VCaP (cell line): ENCODE data around the gene LPIN1.

Experiments used
- H3K27ac ChIP-seq: fragments of 450-650 bp; 2 replicates; pipeline ENCODE4 v1.5.1; 2017
- CTCF ChIP-seq: fragments of 450-650 bp; conservative IDR thresholded peaks from 2 replicates; pipeline ENCODE4 v1.5.1; 2017; ENCODE audit warnings: mild to moderate bottlenecking, moderate library complexity

LPIN1 gene

GRCh38 chr2:11784280-11784679, 37.8 kb downstream of the LPIN1 start:
- TF ChIP-seq CTCF: no peak
- H3K27ac ChIP-seq: no peak overlapping the region

DNA sequence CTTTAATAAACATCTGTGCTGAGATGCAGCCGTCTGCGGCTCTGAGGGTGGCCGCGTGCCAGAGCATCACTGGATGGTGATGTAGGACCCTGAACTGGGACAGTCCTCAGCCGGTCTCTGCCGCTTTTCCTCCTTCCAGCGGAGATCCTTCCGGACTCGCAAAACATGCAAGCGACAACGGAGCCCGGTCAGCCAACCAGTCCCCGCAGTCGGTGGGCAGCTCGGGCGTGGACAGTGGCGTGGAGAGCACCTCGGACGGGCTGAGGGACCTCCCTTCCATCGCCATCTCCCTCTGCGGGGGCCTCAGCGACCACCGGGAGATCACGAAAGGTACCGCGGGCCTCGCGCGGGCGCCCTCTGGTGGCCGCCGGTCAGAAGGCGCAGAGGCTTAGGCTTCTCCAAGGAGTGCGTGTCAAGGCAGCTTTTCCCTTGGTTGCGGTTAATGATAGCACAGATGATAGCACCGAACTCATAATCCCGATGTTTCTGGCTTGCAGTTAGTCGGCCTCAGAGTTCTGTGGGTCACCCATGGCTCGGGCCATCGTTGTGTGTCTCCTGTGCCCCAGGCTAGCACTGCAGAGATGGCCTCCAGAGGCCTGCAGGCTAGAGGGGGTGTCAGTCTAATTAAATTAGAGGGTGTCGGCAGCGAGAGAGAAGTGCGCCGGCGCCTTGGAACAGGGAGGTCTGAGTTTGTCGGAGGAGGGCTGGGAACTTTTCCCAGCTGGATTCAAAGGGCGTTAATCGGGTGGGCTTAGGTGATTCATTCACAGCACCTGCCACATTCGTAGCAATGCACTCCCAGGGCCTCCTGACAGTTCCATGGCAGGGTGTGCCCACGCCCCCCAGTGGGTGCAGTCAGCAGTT, 38.5 kb downstream of the LPIN1 start:
- TF ChIP-seq CTCF: peak; percentile 94
- H3K27ac ChIP-seq: no peak overlapping the region

- TF ChIP-seq CTCF: no peak
- no peak overlapping the region for H3K27ac ChIP-seq
These were observed 39.1 kb downstream of the LPIN1 start for GRCh38 chr2:11785611-11785940.

- TF ChIP-seq CTCF: no peak
- no peak overlapping the region for H3K27ac ChIP-seq
These were observed 39.8 kb downstream of the LPIN1 start for GRCh38 chr2:11786191-11786590.

DNA sequence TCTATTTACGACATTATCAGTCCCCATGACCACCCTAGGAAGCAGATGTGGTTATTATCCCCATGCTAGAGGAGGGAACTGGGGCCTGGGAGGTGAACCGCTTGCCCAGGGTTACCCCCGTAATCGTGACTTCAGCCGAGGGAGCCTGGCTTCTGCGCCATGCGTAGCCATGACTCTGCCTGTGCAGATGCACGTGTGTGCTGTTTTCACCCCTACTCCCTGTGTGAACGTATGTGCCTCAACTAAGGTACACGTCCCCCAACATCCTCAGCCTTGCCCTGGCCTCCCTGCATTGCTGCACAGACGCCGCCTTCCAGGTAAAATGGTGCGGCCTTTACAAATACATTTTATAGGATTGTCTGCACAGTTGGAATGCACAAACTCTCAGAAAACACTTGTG, 40.2 kb downstream of the LPIN1 start:
- H3K27ac ChIP-seq: no peak overlapping the region
- TF ChIP-seq CTCF: no peak

DNA sequence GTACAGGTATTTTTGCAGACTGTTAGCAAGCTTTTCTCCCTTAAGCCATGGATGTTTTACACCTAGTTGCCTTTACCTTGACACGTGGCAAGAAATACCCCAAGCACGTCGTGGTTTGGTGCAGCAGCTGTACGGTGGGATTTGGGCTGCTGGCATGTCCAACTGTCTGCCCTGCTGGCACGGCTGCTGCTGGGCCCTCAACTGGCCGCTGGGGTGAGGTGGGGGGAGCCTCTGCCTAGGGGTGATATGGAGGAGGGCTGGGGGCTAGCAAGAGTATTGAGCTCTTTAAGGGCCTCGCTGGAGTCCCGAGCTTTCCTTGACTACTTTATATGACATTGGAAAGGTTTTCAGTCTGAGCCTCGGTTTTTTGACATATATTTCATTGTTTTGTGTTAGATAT, 41.6 kb downstream of the LPIN1 start:
- no peak overlapping the region for H3K27ac ChIP-seq
- TF ChIP-seq CTCF: no peak

GRCh38 chr2:11788461-11789124, 42.2 kb downstream of the LPIN1 start:
- H3K27ac ChIP-seq: no peak overlapping the region
- TF ChIP-seq CTCF: no peak
